NOMO-1 (cell line): ENCODE results near the gene C3.

Experiments used
- DNase-seq, 2 experiments: peaks; one replicate each; lab custom pipeline; 2025; ENCODE audit not compliant: unreplicated experiment in 2 of 2; lab: John Stamatoyannopoulos, UW

The C3 gene

DNA sequence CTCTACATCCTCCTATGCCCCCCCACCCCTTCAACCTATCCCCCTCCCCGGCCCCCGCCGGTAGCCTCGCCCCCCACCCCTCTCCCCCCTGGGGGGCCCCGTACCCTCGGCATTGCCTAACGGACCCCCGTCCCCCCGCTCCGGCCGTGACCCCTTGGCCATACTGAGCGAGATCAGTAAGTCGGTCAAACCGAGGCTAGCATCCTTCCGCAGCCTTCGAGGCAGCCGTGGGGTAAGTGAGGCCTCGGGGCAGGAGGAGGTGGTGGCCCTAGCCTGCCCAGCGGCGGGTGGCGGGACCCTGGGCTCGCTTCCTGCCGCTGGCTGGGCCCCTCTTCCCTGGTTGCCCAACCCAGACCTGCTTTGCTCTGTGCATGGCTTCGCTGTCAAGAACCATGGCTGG, 25.5 kb upstream of the C3 start:
- no peak for DNase-seq

DNA sequence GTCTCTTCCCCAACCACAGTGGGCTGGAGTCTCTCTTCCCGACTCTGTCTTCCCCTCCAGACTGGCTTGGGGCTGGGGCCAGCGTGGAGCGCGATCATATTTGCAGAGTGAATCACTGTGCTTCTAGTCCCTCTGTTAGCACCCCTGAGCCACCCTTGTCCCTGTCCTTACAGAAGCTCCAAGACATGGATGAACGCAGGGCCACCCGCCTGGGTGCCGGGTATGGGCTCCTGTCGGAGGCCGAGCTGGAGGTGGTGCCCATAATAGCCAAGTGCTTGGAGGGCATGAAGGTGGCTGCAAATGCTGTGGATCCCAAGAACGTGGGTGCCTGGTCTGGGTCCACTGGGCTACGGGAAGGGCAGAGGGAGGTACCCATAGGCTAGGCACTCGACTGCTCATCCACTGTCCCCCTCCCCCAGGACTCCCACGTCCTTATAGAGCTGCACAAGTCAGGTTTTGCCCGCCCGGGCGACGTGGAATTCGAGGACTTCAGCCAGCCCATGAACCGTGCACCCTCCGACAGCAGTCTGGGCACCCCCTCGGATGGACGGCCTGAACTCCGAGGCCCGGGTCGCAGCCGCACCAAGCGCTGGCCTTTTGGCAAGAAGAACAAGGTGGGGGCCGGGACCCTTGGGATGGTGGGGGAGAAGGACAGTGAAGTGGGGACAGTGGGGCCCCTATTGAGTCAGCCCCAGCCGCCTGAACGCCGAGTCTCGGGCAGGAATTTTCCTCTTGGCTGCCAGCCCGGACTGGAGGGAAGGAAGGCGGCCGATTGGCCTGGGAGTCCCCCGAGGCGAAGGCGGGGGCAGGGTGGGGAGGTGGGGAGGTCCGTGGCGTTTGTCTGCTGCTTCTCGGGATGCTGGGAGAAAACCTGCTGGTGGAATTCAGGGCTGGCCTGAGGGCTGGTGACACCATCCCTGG, 24.2 kb upstream of the C3 start:
- DNase-seq: no peak

DNA sequence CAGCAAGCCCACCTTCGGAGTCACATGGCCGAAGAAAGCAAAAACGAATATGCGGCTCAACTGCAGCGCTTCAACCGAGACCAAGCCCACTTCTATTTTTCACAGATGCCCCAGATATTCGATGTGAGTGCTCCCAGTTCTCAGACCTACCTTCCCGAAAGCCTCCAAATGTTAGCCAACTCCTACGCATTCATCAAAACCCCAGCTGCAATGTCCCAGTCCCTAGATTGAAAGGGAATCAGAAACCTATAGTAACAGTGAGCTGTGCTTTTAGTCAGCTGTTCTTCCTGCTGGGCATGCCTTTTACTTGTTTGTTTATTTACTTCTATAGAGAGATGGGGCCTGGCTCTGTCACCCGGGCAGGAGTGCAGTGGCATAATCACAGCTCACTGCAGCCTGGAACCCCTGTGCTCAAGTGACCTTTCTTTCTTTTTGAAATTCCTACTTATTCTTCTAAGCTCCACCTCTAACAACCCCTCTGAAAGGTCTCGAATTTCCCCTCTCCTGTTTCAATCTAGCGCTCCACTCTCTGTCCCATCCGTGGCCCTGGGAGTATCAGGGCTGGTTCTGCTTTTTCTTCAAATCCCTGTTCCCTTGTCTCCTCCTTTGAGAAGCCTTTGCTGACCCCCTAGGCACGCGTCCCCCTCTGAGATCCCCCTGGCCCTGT, 23.4 kb upstream of the C3 start:
- no peak for DNase-seq

DNA sequence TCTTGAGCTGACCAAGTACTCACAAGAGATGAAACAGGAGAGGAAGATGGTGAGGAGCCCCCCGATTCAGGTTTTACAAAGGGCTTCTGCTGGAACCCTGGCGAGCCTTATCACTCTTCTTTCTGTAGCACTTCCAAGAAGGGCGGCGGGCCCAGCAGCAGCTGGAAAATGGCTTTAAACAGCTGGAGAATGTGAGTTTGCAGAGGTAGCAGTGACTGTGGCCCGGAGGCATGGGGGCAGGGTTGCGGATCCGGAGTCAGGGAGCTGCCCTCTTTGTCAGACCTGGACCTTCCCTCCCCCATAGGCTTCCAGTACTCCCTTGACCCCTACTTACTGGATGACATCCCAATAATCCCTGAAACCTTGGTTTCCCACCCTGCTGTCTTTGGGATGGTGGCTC, 22.6 kb upstream of the C3 start:
- DNase-seq: no peak

DNA sequence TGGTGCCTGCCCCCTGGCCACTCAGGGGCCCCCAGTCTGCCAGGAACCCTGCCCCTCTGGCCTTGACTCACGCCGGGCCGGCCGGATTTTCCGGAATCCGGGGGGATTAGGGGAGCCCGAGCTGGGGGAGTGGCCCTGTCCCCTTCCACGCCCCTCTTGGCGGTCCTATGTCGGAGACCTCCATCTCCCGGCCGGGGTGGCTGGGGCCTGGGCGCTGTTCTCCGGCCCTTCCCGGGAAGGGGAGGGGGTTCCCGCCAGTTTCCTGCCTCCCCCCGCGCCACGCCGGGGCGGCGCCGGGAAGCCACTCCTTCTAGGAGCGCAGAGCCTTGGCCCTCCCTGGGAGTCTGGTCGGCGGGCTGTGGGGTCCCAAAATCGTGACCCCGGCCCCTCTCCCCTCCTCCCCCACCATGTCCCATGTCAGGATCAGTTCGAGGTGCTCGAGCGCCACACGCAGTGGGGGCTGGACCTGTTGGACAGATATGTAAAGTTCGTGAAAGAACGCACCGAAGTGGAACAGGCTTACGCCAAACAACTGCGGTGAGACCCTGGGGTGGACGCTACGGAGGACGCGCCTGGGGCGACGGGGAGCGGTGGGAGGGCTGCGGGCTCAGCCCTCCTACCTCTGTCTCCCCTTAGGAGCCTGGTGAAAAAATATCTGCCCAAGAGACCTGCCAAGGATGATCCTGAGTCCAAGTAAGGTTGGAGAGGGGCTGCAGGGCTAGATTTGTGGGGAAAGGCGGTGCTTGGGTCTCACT, 20.3 kb upstream of the C3 start:
- DNase-seq: peak; percentile 52 to 60

DNA sequence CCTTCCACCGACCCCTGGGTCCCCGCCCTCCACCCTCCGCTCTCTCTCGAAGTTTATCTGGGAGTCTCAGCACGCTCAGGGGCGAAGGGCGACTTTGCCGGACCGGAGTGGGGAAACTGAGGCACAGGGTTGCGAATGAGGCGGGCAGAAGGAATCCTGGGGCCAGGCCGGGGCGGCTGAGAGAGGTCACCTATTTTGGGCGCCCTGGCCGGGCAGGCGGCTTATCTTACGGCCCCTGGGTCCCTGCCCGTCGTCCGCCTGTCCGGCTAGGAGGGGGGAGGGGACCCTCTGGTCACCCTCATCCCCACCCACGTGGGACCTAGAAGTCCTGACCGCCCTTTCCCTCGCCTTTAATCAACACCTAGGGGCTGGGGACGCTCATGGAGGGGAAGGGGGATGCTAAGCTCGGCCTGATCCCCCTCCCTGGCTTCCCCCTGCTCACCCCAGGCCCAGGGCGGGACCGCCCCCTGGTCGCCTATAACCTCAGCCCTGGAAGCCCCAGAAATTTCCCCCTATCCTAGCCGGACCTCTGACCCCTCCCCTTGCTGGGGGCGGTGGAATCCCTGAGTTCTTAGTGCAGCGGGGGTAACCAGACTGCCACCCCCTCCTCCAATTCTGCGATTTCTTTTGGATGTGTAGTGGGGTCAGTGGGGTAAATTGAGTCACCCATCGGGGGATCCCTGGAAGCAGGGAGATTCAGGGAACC, 19.6 kb upstream of the C3 start:
- DNase-seq: no peak

DNA sequence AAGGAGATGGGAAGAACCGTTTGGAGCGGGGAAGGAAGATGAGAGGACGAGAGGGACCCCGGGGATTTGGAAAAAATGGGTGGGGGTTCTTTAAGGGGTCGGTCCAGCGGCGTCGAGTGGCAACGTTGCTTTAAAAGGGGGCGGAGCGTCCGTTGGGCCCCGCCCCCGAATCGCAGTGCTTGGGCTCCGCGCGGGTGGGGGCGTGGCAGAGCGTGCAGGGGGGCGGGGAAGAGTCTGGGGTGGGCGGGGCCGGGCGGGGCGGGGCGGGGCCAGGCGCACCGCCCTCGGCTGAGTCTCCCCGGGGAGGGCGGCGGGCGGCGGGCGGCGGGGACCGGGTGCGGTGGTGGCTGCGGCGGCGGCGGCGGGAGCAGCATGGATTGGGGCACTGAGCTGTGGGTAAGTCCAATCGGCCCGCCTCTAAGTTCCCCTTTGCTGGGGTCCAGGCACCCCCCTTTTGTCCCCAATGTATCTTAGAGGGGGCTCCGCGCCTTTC, 19.0 kb upstream of the C3 start, which contains the start of gene TRIP10:
Gene TRIP10, plus strand, starts transcription at position 291 of the 493 bp plus-strand sequence. Its CDS starts 82 bp downstream, at position 373.
- peak; percentile 69 to 79 for DNase-seq

DNA sequence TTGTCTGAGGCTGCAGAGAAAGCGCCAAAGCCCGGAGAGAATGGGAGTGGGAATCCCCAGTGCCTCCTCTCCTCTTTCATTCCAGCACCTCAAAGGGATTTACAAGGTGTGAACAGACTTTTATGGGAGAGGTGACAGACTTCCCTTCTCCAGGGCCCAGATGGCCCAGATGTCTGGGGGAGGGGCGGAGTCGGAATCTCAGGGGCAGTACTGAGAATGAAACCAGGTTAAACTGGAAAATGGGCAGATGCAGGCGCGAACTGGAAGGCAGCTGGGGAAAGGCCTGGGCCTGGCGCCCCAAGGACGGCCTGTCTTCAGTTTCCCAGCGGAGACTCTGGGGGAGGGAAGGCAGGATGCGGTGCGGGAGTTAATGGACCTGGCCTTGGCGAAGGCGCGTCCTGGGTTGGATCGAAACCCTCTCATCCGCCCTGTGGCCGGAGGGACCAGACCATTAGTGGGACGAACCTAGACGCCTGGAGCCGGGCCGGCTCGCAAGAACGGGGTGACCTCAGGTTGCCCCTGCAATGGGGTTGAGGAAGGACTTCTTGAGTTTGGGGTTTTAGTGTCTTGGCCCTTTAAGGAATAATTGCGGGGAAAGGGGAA, 18.4 kb upstream of the C3 start:
- no peak for DNase-seq

DNA sequence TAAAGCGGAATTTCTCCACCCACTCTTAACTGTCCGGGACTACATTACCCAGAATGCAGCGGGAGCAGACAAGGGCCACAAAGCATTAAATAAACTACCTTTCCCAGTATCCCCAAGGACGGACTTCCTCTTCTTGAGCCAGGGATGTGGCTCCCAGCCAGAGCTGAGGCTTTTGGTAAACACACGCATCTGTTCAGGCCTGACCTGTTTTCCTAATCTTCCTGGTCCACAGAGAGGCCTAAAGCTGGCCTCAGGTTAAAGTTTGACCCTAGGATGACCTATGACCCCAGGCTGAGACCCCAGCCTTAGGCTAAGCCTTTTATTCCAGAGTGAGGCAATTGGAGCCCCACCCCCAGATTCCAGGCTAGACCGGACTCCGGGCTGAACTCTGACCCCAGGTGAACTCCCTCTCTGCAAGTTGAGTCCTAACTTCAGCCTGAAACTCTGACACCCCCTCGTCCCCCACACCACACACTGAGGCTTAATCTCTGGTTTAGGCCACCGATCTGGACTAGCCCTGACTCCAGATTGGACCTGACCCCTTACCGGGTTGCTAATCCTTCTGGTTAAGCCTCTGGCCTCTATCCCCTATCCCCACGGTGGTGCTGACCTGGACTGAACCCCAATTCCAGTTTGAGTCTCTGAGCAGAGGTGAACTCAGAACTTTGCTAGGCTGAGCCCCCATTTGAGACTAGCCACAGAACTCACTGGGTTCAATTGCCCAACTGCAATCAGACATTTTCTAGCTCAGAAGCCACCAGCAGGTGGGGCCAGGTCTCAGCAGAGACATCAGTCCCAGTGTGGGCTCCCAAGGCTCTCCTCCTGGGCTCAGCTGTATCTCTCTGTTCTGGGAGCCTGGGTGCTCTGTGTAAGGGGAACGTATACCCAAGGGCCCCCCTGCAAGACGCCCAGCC, 17.7 kb upstream of the C3 start:
- DNase-seq: peak; percentile 83 to 88

DNA sequence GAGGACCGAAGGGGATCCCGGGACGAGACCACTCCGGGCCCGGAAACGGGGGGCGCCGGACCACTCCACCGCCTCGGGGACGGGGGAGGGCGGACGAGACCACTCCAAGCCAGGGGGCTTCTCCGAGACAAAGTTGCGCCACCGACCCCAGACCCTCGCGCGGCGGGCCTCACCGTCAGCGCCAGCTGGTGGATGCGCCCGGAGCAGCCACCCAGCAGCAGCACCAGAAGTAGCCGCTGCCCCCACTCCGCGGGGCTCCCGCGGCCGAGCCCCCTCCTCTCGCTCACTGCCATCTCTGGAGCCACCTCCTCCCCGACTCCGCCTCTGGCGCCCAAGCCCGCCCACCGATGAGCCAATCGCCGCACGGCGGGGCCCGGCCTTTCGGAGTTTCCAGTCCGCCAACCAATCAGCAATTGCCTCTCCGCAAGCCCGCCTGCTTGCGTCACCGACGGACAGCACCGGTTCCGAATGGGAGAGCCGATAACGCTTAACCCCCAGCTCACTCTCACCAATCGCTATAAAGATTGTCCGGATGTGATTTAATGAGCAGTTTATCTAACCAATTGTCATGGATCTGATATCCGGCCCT, 16.9 kb upstream of the C3 start, which contains the start of gene GPR108:
Gene GPR108, minus strand, starts transcription at position 297 of the 589 bp plus-strand sequence. Its CDS starts 4 bp downstream, at position 293.
- peak; percentile 100 for DNase-seq

DNA sequence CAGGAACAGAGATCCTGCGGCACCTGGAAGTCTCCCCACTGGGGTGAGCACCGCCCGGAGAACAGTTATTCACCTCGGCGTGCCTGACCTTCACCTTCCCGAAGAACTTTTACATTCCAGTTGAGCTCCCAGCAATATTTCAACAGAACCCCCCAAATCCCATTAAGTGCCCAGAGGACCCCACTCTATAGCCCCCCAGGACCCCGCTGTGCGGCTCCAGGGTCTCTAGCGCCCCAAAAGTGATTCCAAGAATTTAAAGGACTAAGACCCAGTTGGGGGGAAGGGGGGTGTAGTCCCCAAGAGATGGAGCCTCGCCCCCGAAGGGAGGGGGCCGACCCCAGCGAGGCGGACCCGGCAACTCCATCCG, 16.4 kb upstream of the C3 start:
- DNase-seq: no peak

DNA sequence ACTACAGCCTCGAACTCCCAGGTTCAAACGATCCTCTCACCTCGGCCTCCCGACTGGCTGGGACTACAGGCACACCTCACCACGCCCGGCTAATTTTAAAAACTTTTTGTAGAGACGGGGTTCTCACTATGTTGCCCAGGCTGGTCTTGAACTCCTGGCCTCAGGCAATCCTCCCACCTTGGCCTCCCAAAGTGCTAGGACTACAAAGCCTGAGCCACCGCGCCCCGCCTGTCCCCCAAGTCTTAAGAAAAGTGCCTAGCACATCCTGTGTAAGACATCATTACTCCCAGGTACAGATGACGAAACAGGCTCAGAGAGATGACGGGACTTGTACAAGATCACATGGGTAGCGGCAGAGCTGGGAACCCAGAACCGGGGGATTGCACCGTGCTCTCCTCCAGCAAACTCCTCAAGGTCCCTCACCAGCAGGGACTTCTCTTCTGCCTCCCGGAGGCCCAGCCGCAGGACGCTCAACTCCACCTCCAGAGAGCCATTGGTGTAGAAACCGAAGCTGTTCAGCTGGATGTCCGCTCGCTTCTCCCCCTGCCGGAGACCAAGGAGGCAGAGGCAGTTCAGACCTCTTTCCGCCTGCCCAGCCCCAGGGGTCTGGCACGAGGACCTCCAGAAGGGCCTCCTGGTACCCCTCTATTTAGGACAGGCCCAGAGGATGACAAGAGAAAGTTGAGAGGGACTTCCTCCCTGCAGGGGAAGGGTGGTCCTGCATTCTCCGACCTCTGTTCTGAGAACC, 15.9 kb upstream of the C3 start:
- peak; percentile 89 to 91 for DNase-seq

DNA sequence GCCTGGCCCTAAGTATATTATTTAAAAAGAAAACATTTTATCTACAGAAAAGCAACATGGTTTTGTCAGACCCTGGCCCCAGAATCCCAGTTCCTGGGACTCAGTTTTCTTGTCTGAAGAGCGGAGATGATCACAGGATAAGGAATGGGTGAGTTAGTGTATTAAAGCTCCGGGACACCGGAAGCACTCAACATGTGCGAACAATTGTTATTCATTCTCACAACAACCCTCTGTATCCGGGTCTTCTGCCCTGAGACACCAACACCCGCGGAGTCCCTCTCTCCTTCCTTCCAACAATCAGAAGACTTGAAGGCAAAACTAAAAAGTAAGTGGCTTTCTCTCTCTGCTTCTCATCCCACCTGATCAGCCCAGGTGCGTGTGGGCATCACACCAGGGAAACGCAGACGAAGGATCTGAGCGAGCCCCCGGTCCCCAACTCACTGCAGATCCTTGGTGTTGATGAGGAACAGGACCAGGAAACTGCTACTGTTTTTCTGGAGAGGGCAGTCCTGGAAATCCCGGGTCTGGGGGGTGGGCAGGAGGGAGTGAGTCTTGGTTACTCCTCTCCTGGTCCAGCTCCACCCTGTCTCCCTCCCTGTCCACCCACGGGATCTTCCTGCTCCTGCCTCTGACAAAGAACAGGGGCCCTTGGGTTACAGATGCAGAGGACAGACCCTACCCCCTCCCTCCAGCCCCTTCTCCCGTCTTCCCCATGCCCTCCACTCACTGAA, 14.9 kb upstream of the C3 start:
- no peak for DNase-seq

DNA sequence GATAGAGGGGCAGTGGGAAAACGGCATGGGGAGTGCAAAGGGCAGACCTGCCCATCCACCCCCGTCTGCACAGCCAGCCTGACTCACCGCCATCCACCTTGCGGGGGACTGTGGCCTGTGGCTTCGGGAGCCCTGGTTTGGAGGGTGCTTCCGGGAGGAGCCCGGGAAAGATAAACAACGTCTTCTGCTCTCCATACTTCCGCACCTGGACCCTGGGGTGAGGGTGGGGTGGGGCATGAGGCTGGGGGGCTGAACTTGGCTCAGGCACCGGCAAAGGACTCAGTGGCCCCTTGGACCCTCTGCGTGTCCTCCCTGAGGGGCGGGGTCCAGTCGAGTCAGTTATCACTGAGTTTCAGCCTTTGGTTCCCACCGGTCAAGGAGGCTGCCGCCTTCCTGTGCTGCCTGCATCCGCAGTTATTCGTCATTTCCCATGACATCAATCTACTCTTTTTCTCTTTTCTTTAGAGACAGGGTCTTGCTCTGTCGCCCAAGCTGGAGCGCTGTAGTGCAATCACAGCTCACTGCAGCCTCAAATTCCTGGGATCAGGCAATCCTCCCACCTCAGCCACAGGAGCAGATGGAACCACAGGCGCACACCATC, 13.7 kb upstream of the C3 start:
- DNase-seq: no peak

DNA sequence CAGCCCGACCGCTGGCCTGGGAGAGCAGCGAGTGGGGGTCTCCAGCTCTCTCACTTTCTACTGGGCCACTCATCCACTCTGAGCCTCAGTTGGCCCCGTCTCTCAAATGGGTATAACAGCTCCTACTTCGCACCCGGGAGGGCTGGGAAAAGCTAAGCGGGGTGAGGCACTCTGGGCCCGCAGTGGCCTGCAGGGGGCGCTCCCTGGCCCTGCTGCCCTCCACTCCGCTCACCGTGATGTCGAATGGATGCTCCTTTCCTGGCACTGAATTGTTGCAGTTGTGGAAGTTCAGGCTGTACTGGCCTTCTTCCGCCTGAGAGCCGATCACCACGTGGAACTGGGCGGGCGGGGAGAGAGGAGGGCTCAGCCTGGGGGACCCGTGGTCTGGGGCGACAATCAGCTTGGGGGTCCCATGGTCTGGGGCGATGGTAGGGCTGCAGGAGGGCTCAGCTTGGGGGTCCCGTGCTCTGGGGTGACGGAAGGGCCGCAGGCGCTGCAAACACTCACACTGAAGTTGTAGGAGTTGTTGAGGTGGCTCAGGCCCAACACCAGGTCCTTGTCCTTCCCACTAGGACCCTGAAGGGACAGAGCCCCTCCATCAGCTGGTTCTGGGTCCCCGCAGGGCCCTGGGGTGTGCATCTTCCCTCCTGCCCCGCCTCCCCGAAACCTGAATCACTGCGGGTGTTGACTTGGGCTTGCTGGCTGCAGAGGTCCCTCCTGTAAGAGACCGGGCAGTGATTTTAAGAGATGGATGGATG, 13.1 kb upstream of the C3 start:
- no peak for DNase-seq

DNA sequence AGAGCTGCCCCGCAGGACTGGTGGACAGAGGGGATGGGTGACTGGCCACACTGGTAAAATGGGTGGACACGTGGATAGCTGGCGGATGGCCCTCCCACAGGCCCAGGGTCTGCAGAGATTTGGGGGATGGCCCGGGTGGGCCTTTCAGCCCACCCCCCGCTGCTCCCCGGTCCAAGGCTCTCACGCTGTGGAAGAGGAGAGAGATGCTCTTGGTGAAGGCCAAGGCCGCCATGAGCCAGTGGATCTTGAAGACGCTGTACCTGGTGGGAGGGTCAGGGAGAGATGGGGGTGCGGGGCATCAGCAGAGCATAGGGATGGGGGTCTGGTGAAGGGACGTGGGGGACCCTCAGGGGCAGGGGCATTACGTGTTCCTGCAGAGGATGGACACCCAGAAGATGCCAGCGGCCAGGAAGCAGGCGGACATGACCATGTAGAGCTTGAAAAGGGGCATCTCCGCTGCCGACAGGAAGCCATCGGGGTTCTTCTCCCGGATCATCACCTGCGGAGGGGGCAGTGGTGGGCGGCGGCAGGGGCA, 12.4 kb upstream of the C3 start:
- DNase-seq: no peak
